GM23338 (cell line): Measurements from ENCODE around the gene NAPA. TPM values are rescaled to one million over a fixed set of nuclear protein-coding genes. Genes with fewer than 3 reads are reported as not detected.

Experiments
- ATAC-seq: fragments of 200-7000 bp; cut with Tn5 transposase; 3 replicates; pipeline ENCODE4 v1.9.1; 2020
- DNase-seq: peaks from one replicate; pipeline ENCODE4 v3.0.0-alpha.2; 2015; ENCODE audit warnings: low spot score
- H2AFZ ChIP-seq: fragments of 200-600 bp; sonication (generic); 2 replicates; pipeline ENCODE4 v1.8.0; 2016; ENCODE audit warnings: antibody characterized with exemption, mild to moderate bottlenecking, moderate library complexity
- H3F3A ChIP-seq: fragments of 200-600 bp; sonication (generic); replicated peaks from 2 replicates; pipeline ENCODE4 v1.8.0; 2017; ENCODE audit warnings: antibody characterized with exemption, mixed run types, low read depth
- H3K27ac ChIP-seq: fragments of 200-600 bp; sonication (generic); 2 replicates; pipeline ENCODE4 v1.6.1; 2016; ENCODE audit warnings: low read depth
- H3K27me3 ChIP-seq: fragments of 200-600 bp; sonication (generic); 2 replicates; pipeline ENCODE4 v1.8.0; 2016; ENCODE audit warnings: mild to moderate bottlenecking, mixed run types, moderate library complexity; ENCODE audit not compliant: insufficient read depth
- H3K36me3 ChIP-seq: fragments of 200-600 bp; sonication (generic); 2 replicates; pipeline ENCODE4 v1.8.0; 2016; ENCODE audit warnings: mild to moderate bottlenecking; ENCODE audit not compliant: insufficient read depth
- H3K4me1 ChIP-seq: fragments of 200-600 bp; sonication (generic); 2 replicates; pipeline ENCODE4 v1.8.0; 2016; ENCODE audit warnings: mild to moderate bottlenecking, moderate library complexity; ENCODE audit not compliant: insufficient read depth
- H3K4me2 ChIP-seq: fragments of 200-600 bp; sonication (generic); 2 replicates; pipeline ENCODE4 v1.7.1; 2017; ENCODE audit warnings: mixed run types
- H3K4me3 ChIP-seq: fragments of 200-600 bp; sonication (generic); 2 replicates; pipeline ENCODE4 v1.6.1; 2016; ENCODE audit warnings: mixed run types
- H3K79me2 ChIP-seq: fragments of 200-600 bp; sonication (generic); replicated peaks from 2 replicates; pipeline ENCODE4 v1.8.0; 2017; ENCODE audit warnings: mild to moderate bottlenecking; ENCODE audit not compliant: insufficient read depth
- H3K9me2 ChIP-seq: fragments of 200-600 bp; sonication (generic); 2 replicates; pipeline ENCODE4 v1.8.0; 2017; ENCODE audit not compliant: insufficient read depth
- H4K20me1 ChIP-seq: fragments of 200-600 bp; sonication (generic); replicated peaks from 2 replicates; pipeline ENCODE4 v1.8.0; 2017; ENCODE audit warnings: mild to moderate bottlenecking; ENCODE audit not compliant: insufficient read depth
- H3K27ac Mint-ChIP-seq: 2 replicates; pipeline ENCODE4 v1.8.0; 2020; ENCODE audit warnings: inconsistent platforms, mild to moderate bottlenecking, moderate library complexity, mixed read lengths
- H3K27me3 Mint-ChIP-seq: 3 replicates; pipeline ENCODE4 v1.8.0; 2022; ENCODE audit warnings: low read depth, mild to moderate bottlenecking, moderate library complexity, mixed read lengths, inconsistent platforms; ENCODE audit not compliant: insufficient read depth, poor library complexity
- H3K36me3 Mint-ChIP-seq: 3 replicates; pipeline ENCODE4 v1.8.0; 2021; ENCODE audit warnings: low read depth, mild to moderate bottlenecking, inconsistent platforms, moderate library complexity, mixed read lengths
- H3K4me1 Mint-ChIP-seq: 3 replicates; pipeline ENCODE4 v1.8.0; 2020; ENCODE audit warnings: mild to moderate bottlenecking, inconsistent platforms, mixed read lengths
- H3K4me3 Mint-ChIP-seq: 3 replicates; pipeline ENCODE4 v1.8.0; 2021; ENCODE audit warnings: moderate library complexity, mild to moderate bottlenecking, inconsistent platforms, mixed read lengths
- H3K9me3 Mint-ChIP-seq: 3 replicates; pipeline ENCODE4 v1.8.0; 2020; ENCODE audit warnings: moderate library complexity, mild to moderate bottlenecking, inconsistent platforms, mixed read lengths
- CTCF ChIP-seq, 2 experiments: fragments of 200-600 bp in 1 of 2; sonication (generic) in 1 of 2; conservative IDR thresholded peaks; 2 replicates each; pipeline versions ENCODE4 v1.5.1 to v1.6.1; 2016 to 2017; ENCODE audit warnings: antibody characterized with exemption in 2 of 2, low read depth in 2 of 2, mild to moderate bottlenecking in 2 of 2, moderate library complexity in 1 of 2
- EZH2 ChIP-seq: fragments of 200-600 bp; sonication (generic); IDR thresholded peaks from one replicate; pipeline ENCODE4 v1.8.0; 2017; ENCODE audit warnings: antibody characterized with exemption, mild to moderate bottlenecking, low read depth; ENCODE audit not compliant: unreplicated experiment
- EZH2phosphoT487 ChIP-seq: fragments of 200-600 bp; sonication (generic); IDR thresholded peaks from one replicate; pipeline ENCODE4 v1.8.1; 2018; ENCODE audit warnings: antibody characterized with exemption; ENCODE audit not compliant: unreplicated experiment
- JUNB ChIP-seq: IDR thresholded peaks from one replicate; pipeline ENCODE4 v1.6.1; 2016; ENCODE audit warnings: antibody characterized with exemption; ENCODE audit not compliant: unreplicated experiment
- NANOG ChIP-seq: IDR thresholded peaks from 2 replicates; pipeline ENCODE4 v1.6.1; 2016; ENCODE audit warnings: antibody characterized with exemption, borderline replicate concordance
- STAT1 ChIP-seq: IDR thresholded peaks from one replicate; pipeline ENCODE4 v1.6.1; 2016; ENCODE audit warnings: antibody characterized with exemption; ENCODE audit not compliant: unreplicated experiment
- ZNF331 ChIP-seq: fragments of 250-450 bp; sonication (Bioruptor Pico); IDR thresholded peaks from 2 replicates; pipeline ENCODE4 v1.5.0; 2020; ENCODE audit warnings: low read depth, mild to moderate bottlenecking, moderate library complexity
- polyA plus RNA-seq: library from polyadenylated mRNA; unstranded; fragments of >200 nt; fragmentation: Nextera tagmentation; extraction: Ambion mirVana; gene quantifications from 2 replicates; pipeline ENCODE4 v1.2.1, GENCODE V29; 2016
- total RNA-seq: library from RNA; depleted of rRNA; stranded (reverse); fragments of >200 nt; shearing (Covaris generic); gene quantifications from 2 replicates; pipeline ENCODE4 v1.2.3, GENCODE V29; 2014
- TF ChIP-seq, protein P1 (sequence below): fragments of 250-450 bp; sonication (Bioruptor Pico); IDR thresholded peaks from 2 replicates; pipeline ENCODE4 v1.5.0; 2020; ENCODE audit warnings: mild to moderate bottlenecking, moderate library complexity
- TF ChIP-seq, protein P2 (sequence below): IDR thresholded peaks from 2 replicates; pipeline ENCODE4 v1.6.1; 2016; ENCODE audit warnings: antibody characterized with exemption

Gene NAPA
- total and polyA plus RNA-seq, 2 experiments from 2014 or later: 52.0 to 72.1 TPM

DNA sequence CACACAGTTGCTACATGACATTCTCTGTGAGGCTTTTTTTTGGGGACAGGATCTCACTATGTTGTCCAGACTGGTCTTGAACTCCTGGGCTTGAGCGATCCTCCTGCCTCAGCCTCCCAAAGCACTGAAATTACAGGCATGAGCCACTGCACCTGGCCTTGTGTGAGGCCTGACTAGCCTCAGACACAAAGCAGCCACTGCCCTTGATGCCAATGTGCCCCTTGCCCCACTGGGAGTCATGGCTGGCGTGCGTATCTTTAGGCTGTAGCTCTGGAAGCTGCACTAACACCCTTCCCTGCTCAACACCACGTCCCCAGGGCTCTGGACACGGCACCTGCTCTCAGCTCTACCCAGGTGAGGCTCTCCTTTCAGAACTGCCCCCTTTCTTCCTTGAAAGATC lies 16.3 kb downstream of the NAPA start (continued):
- TF ChIP-seq, protein P1, sequence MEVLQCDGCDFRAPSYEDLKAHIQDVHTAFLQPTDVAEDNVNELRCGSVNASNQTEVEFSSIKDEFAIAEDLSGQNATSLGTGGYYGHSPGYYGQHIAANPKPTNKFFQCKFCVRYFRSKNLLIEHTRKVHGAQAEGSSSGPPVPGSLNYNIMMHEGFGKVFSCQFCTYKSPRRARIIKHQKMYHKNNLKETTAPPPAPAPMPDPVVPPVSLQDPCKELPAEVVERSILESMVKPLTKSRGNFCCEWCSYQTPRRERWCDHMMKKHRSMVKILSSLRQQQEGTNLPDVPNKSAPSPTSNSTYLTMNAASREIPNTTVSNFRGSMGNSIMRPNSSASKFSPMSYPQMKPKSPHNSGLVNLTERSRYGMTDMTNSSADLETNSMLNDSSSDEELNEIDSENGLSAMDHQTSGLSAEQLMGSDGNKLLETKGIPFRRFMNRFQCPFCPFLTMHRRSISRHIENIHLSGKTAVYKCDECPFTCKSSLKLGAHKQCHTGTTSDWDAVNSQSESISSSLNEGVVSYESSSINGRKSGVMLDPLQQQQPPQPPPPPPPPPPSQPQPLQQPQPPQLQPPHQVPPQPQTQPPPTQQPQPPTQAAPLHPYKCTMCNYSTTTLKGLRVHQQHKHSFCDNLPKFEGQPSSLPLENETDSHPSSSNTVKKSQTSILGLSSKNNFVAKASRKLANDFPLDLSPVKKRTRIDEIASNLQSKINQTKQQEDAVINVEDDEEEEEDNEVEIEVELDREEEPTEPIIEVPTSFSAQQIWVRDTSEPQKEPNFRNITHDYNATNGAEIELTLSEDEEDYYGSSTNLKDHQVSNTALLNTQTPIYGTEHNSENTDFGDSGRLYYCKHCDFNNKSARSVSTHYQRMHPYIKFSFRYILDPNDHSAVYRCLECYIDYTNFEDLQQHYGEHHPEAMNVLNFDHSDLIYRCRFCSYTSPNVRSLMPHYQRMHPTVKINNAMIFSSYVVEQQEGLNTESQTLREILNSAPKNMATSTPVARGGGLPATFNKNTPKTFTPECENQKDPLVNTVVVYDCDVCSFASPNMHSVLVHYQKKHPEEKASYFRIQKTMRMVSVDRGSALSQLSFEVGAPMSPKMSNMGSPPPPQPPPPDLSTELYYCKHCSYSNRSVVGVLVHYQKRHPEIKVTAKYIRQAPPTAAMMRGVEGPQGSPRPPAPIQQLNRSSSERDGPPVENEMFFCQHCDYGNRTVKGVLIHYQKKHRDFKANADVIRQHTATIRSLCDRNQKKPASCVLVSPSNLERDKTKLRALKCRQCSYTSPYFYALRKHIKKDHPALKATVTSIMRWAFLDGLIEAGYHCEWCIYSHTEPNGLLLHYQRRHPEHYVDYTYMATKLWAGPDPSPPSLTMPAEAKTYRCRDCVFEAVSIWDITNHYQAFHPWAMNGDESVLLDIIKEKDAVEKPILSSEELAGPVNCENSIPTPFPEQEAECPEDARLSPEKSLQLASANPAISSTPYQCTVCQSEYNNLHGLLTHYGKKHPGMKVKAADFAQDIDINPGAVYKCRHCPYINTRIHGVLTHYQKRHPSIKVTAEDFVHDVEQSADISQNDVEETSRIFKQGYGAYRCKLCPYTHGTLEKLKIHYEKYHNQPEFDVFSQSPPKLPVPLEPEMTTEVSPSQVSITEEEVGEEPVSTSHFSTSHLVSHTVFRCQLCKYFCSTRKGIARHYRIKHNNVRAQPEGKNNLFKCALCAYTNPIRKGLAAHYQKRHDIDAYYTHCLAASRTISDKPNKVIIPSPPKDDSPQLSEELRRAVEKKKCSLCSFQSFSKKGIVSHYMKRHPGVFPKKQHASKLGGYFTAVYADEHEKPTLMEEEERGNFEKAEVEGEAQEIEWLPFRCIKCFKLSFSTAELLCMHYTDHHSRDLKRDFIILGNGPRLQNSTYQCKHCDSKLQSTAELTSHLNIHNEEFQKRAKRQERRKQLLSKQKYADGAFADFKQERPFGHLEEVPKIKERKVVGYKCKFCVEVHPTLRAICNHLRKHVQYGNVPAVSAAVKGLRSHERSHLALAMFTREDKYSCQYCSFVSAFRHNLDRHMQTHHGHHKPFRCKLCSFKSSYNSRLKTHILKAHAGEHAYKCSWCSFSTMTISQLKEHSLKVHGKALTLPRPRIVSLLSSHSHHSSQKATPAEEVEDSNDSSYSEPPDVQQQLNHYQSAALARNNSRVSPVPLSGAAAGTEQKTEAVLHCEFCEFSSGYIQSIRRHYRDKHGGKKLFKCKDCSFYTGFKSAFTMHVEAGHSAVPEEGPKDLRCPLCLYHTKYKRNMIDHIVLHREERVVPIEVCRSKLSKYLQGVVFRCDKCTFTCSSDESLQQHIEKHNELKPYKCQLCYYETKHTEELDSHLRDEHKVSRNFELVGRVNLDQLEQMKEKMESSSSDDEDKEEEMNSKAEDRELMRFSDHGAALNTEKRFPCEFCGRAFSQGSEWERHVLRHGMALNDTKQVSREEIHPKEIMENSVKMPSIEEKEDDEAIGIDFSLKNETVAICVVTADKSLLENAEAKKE (CRISPR knock-in tag): no peak
- TF ChIP-seq ZNF331 (no peak), CTCF (conservative IDR thresholded peaks at IDR 0.05; ENCODE audit: low read depth in 2 of 2) (no peak)
- TF ChIP-seq, protein P2, sequence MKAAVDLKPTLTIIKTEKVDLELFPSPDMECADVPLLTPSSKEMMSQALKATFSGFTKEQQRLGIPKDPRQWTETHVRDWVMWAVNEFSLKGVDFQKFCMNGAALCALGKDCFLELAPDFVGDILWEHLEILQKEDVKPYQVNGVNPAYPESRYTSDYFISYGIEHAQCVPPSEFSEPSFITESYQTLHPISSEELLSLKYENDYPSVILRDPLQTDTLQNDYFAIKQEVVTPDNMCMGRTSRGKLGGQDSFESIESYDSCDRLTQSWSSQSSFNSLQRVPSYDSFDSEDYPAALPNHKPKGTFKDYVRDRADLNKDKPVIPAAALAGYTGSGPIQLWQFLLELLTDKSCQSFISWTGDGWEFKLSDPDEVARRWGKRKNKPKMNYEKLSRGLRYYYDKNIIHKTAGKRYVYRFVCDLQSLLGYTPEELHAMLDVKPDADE: no peak

- Histone ChIP-seq H3K36me3 (no peaks in the 10 kb centered on the region), H3K27me3 (no peaks in the 10 kb centered on the region), H3K27ac (no peak overlapping the region), H3K4me1 (peaks cover 14% of the 10 kb centered on the region), H3K79me2 (0 out of 2 replicates have a peak, but pooled peaks cover 4% of the 10 kb centered on the region), H3F3A (0 out of 2 replicates have a peak, but pooled peaks cover 3% of the 10 kb centered on the region), H3K4me2 (no peak overlapping the region), H2AFZ (no peak overlapping the region), H3K9me2 (no peaks in the 10 kb centered on the region), H3K4me3 (no peak overlapping the region), H4K20me1 (no peaks in the 10 kb centered on the region)
- H3K4me1 Mint-ChIP-seq: peaks cover 34% of the 10 kb centered on the region
- TF ChIP-seq, protein P2: no peak
- TF ChIP-seq STAT1 (no peak), EZH2phosphoT487 (no peak), NANOG (no peak), JUNB (no peak), EZH2 (no peak)
- H3K9me3 Mint-ChIP-seq: no peaks in the 10 kb centered on the region
- no peak overlapping the region for H3K27ac Mint-ChIP-seq
- DNase-seq: no peak
- no peak for ATAC-seq
- H3K27me3 Mint-ChIP-seq: peaks cover 21% of the 10 kb centered on the region
- peaks cover 10% of the 10 kb centered on the region; the same call in 2 of the 3 replicates for H3K36me3 Mint-ChIP-seq
- no peak overlapping the region for H3K4me3 Mint-ChIP-seq
These were observed 16.9 kb downstream of the NAPA start for GRCh38 chr19:47497821-47498520.
